Stimulated activated CD8-positive, alpha-beta memory T cell treated with anti-CD3 and anti-CD28 coated beads, Interleukin-4, amount 100 ng/mL, for 24 hours (primary cell): ENCODE measurements around the gene KIF3A.
A peak's percentile ranks its signal among the peaks of the same experiment; 100 is the strongest.

Experiments
- DNase-seq: peaks from one replicate; pipeline ENCODE4 v3.0.0-alpha.2; 2020; ENCODE audit warnings: low read depth

KIF3A gene

DNA sequence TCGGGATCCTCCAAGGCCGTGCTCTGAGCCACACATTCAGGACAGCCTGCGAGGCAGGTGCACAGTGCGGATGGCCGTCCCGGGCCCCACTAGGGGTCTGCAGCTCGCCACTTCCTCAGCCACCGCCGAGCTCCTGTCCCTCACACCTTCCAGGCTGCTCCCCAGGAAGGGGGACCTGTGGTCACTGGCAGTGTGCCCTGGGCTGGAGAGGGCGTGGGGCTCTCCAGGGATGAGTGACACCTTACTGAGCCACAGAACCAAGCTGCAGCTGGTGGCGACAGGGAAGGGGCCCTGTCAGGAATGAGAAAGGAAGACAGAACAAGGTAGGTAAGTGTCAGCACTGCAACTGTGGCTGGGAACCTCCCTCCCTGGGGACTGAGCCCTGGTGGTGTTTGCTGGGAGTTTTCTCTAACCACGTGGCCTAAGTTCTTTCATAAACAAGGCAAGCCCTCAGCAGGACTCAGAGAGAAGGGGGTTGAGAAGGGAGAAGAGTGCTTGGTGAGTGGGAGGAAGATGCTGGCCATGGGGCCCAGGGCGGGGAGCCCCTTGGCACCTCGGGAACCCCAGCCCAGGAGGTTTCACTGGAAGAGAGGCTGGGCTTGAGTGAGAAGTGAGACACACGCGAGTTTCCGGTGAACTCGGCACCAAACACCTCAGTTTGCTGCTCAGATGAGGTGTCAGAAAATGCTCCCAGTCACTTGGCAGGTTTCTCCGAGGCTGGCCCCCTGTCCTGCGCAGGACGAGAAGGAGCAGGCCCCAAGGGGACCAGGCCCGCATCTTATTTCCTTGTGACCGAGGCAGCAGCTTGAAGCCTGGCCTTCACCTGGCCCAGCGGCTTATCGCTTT lies 74.2 kb downstream of the KIF3A start:
- DNase-seq = peak; percentile 39

DNA sequence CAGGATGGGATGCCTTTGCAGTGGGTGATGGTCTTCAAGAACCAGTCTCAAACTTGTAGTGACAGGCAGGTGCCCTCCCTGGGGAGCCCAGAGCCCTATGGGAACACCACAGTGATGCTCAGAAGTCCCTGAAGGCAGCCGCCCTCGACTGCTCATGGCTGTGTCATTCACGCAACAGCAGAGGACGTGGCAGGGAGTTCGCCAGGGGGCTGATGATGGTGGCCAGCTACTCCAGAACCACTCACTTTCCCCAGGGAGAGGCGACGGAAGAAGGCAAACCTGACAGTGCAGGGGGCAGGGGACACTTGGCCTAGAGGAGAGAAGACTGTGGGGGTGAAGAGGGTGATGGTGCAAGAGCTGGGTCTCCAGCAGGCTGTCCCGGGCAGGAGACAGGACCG lies 75.3 kb downstream of the KIF3A start:
- no peak for DNase-seq

GRCh38 chr5:132661231-132662003 lies 75.9 kb downstream of the KIF3A start:
- DNase-seq = no peak

DNA sequence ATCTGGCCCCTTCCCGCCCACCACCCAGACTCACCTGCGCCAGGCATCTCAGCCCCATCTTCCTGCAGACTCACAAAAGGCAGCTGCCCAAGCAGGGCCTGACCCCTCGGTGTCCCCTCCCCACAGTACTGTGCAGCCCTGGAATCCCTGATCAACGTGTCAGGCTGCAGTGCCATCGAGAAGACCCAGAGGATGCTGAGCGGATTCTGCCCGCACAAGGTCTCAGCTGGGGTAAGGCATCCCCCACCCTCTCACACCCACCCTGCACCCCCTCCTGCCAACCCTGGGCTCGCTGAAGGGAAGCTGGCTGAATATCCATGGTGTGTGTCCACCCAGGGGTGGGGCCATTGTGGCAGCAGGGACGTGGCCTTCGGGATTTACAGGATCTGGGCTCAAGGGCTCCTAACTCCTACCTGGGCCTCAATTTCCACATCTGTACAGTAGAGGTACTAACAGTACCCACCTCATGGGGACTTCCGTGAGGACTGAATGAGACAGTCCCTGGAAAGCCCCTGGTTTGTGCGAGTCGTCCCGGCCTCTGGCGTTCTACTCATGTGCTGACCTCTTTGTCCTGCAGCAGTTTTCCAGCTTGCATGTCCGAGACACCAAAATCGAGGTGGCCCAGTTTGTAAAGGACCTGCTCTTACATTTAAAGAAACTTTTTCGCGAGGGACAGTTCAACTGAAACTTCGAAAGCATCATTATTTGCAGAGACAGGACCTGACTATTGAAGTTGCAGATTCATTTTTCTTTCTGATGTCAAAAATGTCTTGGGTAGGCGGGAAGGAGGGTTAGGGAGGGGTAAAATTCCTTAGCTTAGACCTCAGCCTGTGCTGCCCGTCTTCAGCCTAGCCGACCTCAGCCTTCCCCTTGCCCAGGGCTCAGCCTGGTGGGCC lies 77.5 kb downstream of the KIF3A start:
- no peak for DNase-seq

GRCh38 chr5:132658381-132659302 lies 78.7 kb downstream of the KIF3A start:
- DNase-seq = no peak

DNA sequence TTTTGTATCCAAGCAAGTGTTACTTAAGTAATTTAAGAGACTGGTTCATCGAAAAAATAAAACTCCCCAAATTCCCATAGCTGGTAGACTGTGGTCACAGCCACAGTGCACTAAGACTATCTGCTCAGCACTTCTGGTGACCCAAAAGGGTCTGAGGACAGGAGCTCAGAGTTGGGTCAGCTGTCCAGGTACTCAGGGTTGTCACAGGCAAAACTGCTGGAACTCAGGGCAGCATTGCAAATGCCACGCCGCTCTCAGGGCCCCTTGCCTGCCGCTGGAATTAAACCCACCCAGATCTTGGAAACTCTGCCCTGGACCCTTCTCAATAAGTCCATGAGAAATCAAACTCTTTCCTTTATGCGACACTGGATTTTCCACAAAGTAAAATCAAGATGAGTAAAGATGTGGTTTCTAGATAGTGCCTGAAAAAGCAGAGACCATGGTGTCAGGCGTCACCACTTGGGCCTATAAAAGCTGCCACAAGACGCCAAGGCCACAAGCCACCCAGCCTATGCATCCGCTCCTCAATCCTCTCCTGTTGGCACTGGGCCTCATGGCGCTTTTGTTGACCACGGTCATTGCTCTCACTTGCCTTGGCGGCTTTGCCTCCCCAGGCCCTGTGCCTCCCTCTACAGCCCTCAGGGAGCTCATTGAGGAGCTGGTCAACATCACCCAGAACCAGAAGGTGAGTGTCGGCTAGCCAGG lies 79.5 kb downstream of the KIF3A start, which contains the start of gene IL13:
TSS of gene IL13 (plus strand) at position 498 of the 705 bp plus-strand sequence. CDS start at position 512, 14 bp downstream.
- DNase-seq = no peak

- no peak for DNase-seq
Observed at GRCh38 chr5:132656774-132657355, 80.5 kb downstream of the KIF3A start.

DNA sequence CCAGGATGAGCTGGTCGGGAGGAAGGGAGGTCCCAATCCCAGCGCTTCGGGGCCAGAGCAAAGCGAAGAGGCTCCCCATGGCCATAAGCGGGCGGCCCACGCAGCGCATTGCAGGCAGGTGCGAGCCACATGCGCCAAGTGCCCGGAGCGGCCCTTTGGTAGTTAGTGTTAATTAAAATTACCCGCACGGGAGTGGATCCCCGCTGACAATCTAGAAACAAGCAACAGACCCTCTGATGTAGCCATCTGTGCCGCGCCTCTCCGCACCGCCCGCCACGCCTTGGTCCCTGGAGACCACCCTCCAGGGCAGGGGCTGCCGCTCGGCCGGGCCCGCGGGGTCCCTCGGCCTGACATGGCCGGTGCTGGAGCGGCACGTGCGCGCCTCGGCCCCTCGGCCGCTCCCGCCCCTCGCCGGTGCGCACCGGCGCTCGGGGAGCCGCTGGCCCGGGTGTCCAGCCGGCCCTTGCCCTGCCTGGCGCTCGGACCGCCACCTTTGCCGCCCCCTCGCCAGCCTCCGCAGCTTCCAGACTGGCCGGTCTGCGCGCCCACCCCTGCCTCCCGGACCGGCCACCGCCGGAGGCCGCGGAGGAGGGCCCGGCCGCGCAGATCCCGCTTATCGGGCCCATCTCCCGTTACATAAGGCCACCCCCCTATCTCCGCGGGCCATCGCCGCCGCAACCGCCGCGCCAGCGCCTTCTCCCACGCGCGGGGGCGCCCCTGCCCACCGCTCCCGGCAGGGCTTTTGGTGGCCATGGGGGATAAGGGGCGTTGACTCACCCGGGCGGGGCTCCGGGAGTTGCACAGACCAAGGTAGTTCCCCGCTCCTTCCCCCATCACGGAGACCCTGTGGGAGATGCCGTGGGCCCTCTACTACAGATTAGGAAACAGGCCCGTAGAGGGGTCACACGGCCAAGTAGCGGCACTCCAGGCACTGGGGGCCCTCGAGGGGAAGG lies 81.2 kb downstream of the KIF3A start:
- peak; percentile 42 for DNase-seq

DNA sequence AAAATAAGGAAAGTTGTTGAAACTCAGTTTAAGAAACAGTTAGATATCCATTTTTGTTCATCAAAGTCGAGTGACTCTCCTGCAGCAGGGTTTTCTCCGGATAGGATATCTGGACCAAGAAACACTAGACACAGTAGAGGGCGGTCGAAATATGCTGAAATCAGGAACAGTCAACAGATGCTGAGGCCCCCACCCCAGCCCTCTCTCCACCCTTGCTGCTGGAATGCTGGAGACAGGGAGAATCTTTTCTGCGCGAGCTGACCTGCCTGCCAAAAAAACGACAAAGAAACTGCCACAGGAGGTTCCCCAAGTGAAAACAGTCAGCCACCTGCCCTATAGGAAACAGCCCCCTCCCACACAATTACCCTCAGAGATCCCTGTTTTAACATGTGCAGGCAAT lies 83.6 kb downstream of the KIF3A start:
- DNase-seq = no peak

GRCh38 chr5:132651838-132652469 lies 85.4 kb downstream of the KIF3A start:
- no peak for DNase-seq

DNA sequence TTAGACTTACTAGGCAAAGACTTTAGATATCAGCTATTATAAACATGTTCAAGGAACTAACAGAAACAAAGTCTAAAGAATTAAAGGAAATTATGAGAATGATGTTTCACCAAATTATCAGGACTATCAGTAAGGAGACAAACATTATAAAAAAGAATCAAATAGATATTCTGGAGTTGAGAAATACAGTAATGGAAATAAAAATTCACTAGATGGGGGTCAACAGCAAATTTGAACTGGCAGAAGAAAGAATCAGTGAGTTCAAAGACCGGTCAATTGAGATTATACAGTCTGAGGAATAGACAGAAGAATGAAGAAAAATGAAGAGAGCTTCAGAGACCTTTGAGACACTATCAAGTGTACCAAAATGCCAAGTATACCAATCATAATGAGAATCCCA lies 89.0 kb downstream of the KIF3A start:
- no peak for DNase-seq

- no peak for DNase-seq
Observed at GRCh38 chr5:132647473-132647872, 89.9 kb downstream of the KIF3A start.

DNA sequence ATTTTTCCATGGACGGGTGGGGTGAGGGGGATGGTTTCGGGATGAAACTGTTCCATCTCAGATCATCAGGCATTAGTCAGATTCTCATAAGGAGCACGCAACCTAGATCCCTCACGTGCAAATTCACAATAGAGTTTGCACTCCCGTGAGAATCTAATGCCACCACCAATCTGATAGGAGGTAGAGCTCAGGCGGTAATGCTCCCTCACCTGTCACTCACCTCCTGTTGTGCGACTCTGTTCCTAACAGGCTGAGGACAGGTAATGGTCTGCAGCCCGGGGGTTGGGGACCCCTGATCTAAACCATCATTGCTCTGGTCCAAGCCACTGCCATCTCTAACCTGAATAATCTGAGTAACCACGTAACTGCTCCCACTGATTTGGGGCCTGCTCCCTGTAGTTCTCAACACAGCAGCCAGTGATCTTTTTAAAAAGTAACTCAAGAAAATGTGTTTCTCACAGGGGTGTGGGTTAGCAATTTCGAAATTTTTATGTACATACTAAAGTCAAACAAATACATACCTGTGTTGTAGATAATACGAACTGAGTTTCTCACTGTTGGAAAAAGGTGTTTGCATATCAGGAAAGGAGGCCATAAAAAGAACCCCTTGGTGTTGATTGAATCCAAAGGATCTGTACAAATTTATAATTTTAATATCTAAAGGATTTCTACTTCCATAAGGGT lies 90.6 kb downstream of the KIF3A start:
- no peak for DNase-seq

- no peak for DNase-seq
Observed at GRCh38 chr5:132644177-132644576, 93.2 kb downstream of the KIF3A start.
